GM10266 (cell line): ENCODE results near the gene KRTAP4-3.
"Not testable (repeated sequence)": the region's sequence is repeated elsewhere in the genome, so short reads cannot be mapped to it uniquely, and the experiment has no call there.

Source experiments
- DNase-seq: peaks from one replicate; pipeline ENCODE4 v3.0.0; 2012; ENCODE audit errors: extremely low spot score
- TF ChIP-seq, protein P1 (sequence below): IDR thresholded peaks from 2 replicates; pipeline ENCODE4 v1.5.1; 2012; ENCODE audit warnings: mild to moderate bottlenecking, low read depth; ENCODE audit not compliant: control insufficient read depth, insufficient read depth; ENCODE audit errors: missing control alignments

The KRTAP4-3 gene

DNA sequence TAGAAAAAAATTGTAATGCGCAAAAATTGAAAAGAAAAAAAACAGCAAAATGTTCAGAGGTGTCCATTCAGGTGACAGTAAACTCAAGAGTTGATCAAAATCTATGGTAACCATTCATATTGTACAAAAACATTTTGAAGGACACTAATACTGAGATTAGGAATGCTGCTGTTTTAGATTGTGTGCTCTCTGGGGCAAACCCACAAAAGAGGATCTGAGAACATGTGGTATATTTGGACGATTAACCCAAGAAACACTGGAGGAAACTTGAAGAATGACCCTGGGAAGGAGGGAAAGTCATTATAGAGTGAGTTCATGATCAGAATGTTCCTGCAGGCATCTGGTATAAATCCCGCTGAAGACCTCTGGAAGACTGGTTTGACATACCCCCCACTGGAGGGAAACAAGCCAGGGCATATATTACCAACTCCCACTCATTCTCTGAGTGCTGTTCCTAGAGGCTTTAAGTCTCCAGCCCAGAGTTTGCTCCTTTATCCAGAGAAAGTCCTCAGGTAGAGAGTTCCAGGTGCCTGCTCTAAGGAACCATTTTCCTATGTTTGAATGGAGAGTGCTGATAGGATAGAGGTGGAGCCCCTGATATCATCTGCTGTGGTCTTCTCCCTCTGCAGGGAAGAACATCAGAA, 8.8 kb upstream of the KRTAP4-3 start:
- no peak for DNase-seq
- TF ChIP-seq, protein P1, sequence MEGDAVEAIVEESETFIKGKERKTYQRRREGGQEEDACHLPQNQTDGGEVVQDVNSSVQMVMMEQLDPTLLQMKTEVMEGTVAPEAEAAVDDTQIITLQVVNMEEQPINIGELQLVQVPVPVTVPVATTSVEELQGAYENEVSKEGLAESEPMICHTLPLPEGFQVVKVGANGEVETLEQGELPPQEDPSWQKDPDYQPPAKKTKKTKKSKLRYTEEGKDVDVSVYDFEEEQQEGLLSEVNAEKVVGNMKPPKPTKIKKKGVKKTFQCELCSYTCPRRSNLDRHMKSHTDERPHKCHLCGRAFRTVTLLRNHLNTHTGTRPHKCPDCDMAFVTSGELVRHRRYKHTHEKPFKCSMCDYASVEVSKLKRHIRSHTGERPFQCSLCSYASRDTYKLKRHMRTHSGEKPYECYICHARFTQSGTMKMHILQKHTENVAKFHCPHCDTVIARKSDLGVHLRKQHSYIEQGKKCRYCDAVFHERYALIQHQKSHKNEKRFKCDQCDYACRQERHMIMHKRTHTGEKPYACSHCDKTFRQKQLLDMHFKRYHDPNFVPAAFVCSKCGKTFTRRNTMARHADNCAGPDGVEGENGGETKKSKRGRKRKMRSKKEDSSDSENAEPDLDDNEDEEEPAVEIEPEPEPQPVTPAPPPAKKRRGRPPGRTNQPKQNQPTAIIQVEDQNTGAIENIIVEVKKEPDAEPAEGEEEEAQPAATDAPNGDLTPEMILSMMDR, result no peak

DNA sequence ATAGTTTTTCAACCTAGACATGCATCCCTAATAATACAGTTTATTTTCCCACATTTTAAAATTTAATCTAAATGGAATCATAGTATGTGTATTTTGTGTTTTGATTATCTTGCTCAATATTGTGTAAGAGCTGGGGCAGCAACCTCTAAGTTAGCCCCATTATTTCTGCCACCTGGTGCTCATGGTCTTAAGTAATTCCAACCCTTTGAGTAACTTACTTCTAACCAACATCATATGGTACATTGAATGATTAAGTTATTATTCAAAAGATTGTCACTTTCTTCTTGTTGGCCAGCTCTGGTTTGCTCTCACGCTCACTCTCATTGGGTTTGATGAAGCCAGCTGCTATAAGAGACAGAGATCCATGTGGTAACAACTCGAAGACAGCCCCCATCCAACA, 3.9 kb upstream of the KRTAP4-3 start:
- no peak for DNase-seq
- TF ChIP-seq, protein P1, result no peak

DNA sequence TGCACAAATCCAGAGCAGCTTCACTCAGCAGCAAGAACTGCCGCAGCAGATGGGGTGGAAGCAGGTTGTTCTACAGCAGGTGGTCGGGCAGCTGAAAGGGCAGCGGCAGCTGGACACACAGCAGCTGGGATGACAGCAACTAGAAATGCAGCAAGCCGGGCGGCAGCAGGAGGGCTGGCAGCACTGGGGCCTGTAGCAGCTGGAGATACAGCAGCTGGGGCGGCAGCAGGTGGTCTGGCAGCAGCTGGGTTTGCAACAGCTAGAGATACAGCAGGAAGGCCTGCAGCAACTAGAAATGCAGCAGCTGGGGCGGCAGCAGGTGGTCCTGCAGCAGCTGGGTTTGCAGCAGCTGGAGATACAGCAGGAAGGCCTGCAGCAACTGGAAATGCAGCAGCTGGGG, 460 bp downstream of the KRTAP4-3 start:
- TF ChIP-seq, protein P1, result no peak
- no peak for DNase-seq

DNA sequence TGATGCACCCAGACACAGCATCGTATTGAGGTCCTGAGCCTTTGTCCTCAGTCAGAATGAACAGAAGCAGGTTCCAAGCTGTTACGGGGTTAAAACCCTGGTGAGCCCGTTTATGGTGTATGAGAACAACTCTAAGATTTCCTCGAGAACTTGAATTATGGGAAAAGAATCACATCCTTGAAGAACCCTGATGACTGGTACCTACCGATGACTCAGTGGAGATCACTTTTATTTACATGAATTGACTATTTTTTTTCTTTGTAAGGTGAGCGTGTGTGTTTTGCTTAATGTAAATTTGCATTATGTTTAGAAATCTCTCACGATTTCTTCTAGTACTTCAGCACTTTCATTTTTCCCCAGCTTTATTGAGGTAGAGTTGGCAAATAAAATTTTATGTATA, 4.2 kb downstream of the KRTAP4-3 start:
- TF ChIP-seq, protein P1, result no peak
- DNase-seq, result no peak

DNA sequence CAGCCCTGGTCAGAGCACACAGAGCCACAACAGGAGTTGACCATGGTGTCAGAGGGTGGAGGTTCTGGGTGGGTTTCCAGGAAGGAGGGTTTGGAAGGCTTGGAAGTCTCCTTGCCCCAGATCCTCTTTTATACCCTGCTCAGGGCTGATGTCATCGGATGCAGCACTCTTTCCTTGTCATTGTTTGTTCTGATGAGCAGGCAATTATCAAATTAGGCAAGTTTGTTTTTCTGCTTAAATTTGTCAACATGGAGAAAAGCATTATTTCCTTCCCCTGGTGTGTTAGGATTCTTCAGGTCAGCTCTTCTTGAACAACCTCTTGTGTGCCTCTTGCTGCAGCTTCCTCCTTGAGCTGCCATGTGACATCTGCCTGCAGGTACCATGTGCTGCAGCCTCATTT, 7.4 kb downstream of the KRTAP4-3 start, which contains the start of gene KRTAP4-4:
TSS of gene KRTAP4-4 (minus strand) at position 101 of the 400 bp plus-strand sequence. CDS start at position 44, 57 bp downstream.
- DNase-seq, result no peak
- TF ChIP-seq, protein P1, result no peak

DNA sequence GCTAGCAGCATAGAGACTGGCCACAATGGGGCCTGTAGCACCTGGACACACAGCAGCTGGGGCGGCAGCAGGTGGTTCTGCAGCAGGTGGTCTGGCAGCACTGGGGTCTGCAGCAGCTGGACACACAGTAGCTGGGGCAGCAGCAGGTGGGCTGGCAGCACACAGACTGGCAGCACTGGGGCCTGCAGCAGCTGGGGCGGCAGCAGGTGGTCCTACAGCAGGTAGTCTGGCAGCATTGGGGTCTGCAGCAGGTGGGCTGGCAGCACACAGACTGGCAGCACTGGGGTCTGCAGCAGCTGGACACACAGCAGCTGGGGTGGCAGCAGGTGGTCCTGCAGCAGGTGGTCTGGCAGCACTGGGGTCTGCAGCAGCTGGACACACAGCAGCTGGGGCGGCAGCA, 7.8 kb downstream of the KRTAP4-3 start:
- not testable (repeated sequence) for DNase-seq

DNA sequence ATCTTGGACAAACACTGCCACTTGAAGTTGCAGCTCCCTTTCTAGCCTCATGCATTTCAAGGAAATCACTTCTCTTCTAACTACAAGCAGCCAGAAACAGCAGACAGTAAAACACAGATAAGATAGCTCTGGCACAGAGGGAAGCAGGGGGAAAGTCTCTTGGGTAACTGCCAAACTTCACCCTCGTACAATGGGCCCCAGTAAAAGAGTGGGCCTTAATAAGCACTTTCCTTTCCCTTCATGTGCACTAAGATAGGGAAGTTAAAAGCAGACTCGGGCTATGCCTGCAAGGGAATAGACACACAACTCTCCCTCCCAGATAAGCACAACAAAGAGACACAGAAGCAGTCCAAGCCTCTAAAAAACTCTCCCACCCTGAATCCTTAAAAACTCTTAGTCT, 14.2 kb downstream of the KRTAP4-3 start:
- DNase-seq, result no peak
- TF ChIP-seq, protein P1, result no peak

DNA sequence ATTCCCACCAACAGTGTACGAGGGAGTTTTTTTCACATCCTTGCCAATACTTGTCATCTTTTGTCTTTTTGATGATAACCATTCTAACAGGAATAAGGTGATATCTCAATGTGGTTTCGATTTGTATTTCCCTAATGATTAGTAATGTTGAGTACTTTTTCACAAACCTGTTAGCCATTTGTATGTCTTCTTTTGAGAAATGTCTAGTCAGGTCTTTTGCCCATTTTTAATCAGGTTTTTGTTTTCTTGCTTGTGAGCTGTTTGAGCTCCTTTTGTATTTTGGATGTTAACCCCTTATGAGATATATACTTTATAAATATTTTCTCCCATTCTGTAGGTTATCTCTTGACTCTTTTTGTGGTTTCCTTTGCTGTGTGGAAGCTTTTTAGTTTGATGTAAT, 16.5 kb downstream of the KRTAP4-3 start:
- no peak for DNase-seq
- TF ChIP-seq, protein P1, result no peak
